ENCODE results near the gene SF3B4.
A peak's percentile ranks its signal among the peaks of the same experiment; 100 is the strongest.
"Not testable (repeated sequence)": the region's sequence is repeated elsewhere in the genome, so short reads cannot be mapped to it uniquely, and the experiment has no call there.

Gene SF3B4

GRCh38 chr1:149887456-149888246 lies 40.0 kb downstream of the SF3B4 start:
- DNase-seq (ENCODE audit: low read depth): no peak

GRCh38 chr1:149887196-149887455 lies 40.5 kb downstream of the SF3B4 start:
- not testable (repeated sequence) for DNase-seq (ENCODE audit: low read depth)

- DNase-seq (ENCODE audit: low read depth): peak; percentile 63
Measured at GRCh38 chr1:149886396-149887195, 41.0 kb downstream of the SF3B4 start.

GRCh38 chr1:149886121-149886395 lies 41.5 kb downstream of the SF3B4 start:
- DNase-seq (ENCODE audit: low read depth): not testable (repeated sequence)

- no peak for DNase-seq (ENCODE audit: low read depth)
Measured at GRCh38 chr1:149885339-149886120, 42.1 kb downstream of the SF3B4 start.

- no peak for DNase-seq (ENCODE audit: low read depth)
Measured at GRCh38 chr1:149884433-149885338, 42.9 kb downstream of the SF3B4 start.

GRCh38 chr1:149883598-149884247 lies 43.9 kb downstream of the SF3B4 start:
- DNase-seq (ENCODE audit: low read depth): no peak

- no peak for DNase-seq (ENCODE audit: low read depth)
Measured at GRCh38 chr1:149881876-149882275, 45.7 kb downstream of the SF3B4 start.

GRCh38 chr1:149879556-149879955 lies 48.0 kb downstream of the SF3B4 start:
- DNase-seq (ENCODE audit: low read depth): no peak

GRCh38 chr1:149877211-149877946 lies 50.2 kb downstream of the SF3B4 start:
- no peak for DNase-seq (ENCODE audit: low read depth)
